GM19240 (cell line): ENCODE measurements around the gene GRAPL.
"Not testable (repeated sequence)": the region's sequence is repeated elsewhere in the genome, so short reads cannot be mapped to it uniquely, and the experiment has no call there.

Experiments used
- DNase-seq: peaks from one replicate; pipeline ENCODE4 v3.0.0; 2011; ENCODE audit warnings: low spot score; ENCODE audit not compliant: insufficient read length

Gene GRAPL

GRCh38 chr17:19127148-19127980, at the start of gene GRAPL:
Gene GRAPL, plus strand, starts transcription at chr17:19127589. Its CDS starts 31 bp downstream, at chr17:19127620.
- not testable (repeated sequence) for DNase-seq

DNA sequence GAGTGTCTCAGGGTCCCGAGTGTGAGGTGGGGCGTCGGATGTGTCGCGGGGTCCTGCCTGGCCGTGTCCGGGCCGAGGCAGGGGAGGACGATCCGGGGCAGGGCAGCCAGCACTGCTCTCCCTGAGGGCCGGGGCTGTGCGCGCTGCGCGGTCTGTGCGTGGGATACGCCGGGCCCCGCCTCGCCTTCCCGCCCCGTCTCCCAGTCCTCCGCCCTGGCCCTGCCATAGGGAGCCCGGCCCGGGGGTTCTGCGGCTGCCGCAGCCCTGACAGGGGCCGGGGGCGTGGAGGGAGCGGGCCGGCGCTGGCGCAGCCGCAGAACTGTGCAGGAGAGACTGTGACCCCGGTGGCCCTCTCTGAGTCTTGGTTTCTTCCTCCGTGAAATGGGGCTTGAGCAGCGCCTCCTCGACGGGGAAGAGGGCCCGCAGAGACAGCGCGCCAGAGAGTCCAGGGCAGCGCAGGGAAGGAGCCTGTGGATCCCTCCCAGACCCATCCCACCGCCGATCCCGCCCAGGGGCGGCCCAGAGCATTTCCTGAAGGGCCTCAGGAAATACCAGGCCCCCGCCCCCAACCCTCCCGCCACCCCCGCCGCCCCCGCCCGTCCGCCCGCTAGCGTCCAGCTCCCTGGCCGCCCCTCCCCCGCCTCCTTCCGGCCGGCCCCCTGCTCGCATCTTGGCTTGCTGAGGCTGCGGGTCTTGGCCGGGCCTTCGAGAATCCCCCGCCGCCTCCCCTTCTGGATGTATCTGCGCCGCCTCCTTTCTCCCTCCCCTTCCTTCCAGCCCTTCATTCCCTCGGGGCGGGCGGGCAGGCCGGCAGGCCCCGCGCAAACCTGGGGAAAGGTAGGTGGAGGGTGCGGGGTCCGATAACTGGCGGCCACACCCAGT, 38.3 kb upstream of the GRAPL start:
- not testable (repeated sequence) for DNase-seq

GRCh38 chr17:19090058-19090772, 37.2 kb upstream of the GRAPL start:
- DNase-seq, result not testable (repeated sequence)

DNA sequence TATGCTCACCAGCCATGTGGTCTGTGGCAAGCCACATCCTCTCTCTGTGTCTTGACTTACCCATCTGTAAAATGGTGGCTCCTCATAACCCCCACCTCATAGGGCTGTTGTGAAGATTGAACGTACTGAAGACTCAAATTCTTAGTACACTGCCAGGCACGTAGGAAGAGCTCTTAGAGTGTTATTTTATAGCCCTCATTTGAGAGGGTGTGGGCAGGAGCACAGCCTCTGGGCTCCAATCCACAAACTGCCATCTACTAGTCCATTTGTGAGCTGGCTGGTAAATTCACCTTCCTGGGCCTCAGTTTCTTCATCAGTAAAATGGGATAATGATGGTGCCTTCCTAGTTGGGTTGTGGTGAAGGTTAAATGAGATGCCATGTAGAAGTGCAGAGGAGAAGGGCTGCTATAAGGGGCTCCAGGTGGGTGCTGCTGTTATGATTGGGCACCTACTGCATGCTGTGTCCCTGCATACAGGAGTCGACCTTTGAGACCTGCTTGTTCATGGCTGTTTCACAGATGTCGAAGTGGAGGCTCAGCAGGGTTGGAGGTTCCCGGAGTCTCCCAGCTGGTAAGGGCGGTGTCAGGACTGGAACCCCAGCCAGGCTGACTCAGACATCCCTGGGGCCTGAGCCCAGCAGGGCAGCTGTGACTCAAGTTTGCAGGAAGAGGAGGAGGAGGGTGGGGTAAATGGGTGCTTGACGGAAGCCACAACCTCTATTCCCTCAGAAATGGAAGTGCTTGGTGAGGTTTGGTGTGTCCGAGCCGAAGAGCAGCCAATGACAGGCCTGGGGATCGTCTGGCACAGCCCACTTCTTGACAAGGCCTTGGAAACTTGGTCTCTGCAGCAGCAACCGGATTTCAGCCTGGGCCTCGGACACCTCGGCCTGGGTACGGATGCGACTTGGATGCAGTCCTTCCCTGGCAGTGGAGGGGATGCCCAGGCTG, 34.4 kb upstream of the GRAPL start:
- DNase-seq, result not testable (repeated sequence)

- not testable (repeated sequence) for DNase-seq
Observed at GRCh38 chr17:19093684-19094438, 33.5 kb upstream of the GRAPL start.

DNA sequence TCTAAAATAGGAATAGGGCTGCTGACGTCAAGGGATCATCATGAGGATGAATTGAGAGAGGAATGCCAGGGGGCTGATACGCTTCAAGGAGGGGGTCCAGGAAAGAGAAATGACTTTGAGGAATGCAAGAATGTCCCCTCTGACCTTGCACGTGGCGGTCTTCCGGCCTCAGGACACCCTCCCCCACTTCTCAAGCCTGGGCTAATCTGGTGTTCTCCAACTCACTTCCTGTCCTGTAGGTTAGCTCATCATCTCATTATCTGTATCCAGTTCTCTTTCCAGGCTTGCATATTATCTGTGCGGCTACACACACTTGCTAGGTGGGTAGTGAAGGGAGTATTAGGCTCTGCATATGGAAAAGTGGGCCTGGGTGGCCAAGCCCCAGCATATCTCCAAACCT, 18.9 kb upstream of the GRAPL start:
- DNase-seq, result not testable (repeated sequence)

- not testable (repeated sequence) for DNase-seq
Observed at GRCh38 chr17:19110189-19111097, 16.9 kb upstream of the GRAPL start.

- DNase-seq, result not testable (repeated sequence)
Observed at GRCh38 chr17:19111111-19111711, 16.2 kb upstream of the GRAPL start.

- DNase-seq, result not testable (repeated sequence)
Observed at GRCh38 chr17:19111801-19112458, 15.5 kb upstream of the GRAPL start.

DNA sequence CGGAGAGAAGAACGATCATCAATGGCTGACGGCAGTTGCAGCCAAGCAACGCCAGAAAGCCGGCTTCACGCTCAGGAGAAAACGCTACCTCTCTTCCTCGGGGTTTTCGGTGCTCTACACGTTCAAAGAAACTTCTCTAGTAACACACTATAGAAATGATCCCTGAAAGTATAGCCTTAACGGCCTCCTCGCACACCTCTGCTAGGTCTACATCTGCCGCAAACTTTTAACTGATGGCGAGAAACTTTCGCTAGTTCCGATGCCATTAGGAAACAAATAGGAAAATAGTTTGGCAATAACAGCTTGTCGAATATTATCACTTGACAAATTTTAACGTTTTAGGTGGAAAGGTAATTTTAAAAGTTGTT, 14.9 kb upstream of the GRAPL start:
- not testable (repeated sequence) for DNase-seq

- not testable (repeated sequence) for DNase-seq
Observed at GRCh38 chr17:19118695-19119094, 8.7 kb upstream of the GRAPL start.

DNA sequence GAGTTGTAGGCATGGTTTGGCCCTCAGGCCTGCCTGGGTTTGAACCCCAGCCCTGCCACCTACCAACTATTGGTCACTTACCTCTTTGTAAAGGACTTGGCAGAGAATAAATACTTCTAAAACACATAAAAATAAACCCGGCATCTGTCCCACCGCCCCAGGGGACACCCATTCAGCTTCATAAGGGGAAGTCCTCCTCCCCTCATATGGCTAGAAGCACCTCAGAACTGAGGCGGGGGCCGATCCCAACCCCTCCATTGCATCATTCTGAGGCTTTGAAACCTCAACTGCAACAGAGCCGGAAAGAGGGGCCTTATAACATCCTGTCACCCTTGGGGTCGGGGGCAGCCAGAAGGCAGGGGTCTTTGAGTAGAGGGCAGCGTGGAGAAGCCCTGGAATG, 2.1 kb upstream of the GRAPL start:
- DNase-seq, result not testable (repeated sequence)

DNA sequence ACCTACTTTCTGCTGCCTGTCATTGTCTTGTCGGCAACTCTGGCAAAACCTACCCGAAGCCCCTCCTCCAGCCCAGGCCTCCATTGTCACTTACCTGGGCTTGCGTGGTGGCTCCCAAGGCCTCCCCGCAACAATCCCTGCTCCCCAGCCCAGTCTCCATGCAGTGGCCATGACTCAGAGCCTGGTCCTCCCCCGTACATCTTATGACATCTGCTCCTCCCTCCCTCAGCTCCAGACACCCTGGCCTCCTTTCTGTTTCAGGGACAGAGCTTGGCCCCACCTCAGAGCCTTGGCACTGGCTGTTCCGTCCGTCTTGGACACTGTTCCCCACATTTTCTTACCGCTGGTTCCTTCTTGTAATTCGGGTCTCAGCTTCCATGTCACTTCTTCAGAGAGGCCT, 2.1 kb downstream of the GRAPL start:
- DNase-seq, result not testable (repeated sequence)

GRCh38 chr17:19131108-19131507, 3.7 kb downstream of the GRAPL start:
- not testable (repeated sequence) for DNase-seq

DNA sequence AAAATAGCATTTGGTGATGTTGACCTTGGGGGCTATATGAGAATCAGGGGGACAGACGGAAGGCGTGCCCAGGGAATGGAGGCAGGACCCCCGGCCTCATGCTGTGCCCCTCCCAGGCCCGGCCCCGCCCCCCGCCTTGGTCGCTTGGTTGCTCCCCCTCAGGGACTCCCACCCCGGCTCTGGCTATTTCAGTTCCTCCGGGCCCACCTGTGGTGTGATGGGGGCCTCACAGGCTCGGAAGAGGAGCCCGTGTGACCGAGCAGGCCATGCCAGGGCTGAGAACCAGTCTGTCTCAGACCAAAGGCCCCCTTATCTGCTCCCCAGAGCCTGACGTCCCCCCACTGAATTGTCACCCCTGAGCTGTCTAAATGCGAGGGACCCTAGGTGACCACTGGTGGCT, 4.4 kb downstream of the GRAPL start:
- DNase-seq, result not testable (repeated sequence)

DNA sequence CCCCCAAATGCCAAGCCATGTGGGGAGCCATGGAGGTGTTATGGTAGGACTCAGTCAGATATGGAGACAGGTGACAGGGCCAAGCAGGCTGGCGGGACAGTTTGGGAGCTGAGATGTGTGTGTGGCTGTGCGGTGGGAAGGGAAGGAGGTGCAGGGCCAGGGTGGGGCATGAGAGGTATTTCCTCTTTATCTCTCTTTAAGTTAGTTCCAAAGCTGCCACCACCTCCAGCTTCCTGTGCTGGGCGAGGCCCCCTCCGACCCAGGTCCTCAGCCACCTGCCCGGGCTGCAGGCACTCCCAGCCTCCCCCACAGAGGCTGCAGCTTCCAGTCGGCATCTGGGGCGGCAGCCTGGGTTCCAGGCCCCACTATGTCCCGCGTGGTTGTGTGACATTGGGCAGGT, 6.4 kb downstream of the GRAPL start:
- not testable (repeated sequence) for DNase-seq

GRCh38 chr17:19135391-19135790, 8.0 kb downstream of the GRAPL start:
- DNase-seq, result not testable (repeated sequence)

GRCh38 chr17:19136138-19136537, 8.7 kb downstream of the GRAPL start:
- not testable (repeated sequence) for DNase-seq
